MM.1S (cell line): ENCODE measurements around the gene EGLN1.

Source experiments
- CTCF ChIP-seq: fragments of 300-600 bp; sonication (generic); IDR thresholded peaks from 2 replicates; pipeline ENCODE4 v1.5.1; 2016; ENCODE audit warnings: antibody characterized with exemption, low read length, mixed read lengths
- EZH2 ChIP-seq: fragments of 300-600 bp; sonication (generic); optimal IDR thresholded peaks from 2 replicates; pipeline ENCODE3; 2017; ENCODE audit warnings: low read depth, mild to moderate bottlenecking, antibody characterized with exemption, low read length, mixed read lengths

- no peak for TF ChIP-seq CTCF
- TF ChIP-seq EZH2 = no peak
Measured at GRCh38 chr1:231338270-231339128, 83.6 kb downstream of the EGLN1 start, which contains the start of gene SPRTN.
